ENCODE data around the gene ADAM10.

Gene ADAM10

DNA sequence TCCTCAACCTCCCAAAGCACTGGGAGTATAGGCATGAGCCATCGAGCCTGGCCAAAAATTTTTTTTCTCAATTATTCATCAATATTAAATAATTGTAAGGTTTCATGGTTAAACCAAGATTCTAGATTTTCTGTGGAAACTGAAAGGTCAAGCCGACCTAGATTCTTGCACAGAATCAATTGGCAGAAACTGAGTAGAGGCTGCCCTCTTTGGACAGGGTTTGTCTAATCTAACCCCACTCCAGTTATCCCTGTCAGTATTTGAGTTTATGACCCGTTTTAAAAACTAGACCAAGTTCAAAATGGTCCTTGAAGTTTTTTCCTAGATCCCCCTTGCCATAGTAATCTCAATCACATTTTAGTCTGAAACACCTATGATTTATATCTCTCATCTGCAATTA lies 8.6 kb upstream of the ADAM10 start:
- peak; percentile 39 for DNase-seq (ENCODE audit: low read depth)

DNA sequence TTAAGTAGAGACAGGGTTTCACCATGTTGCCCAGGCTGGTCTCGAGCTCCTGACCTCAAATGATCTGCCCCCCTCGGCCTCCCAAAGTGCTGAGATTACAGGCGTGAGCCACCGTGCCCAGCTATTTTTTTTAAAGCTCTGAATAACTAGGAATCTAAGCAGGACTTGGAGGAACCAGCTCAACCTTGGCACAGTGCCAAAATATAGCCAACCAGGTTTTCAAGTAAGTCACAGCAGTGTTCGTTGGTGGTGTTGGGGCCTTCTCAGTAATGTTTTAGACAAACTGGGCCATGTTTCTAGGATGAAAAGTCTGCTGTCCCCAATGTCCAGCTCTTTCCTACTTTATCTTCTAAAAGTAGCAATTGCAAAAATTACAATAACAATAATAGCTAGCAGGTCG lies 6.4 kb upstream of the ADAM10 start:
- DNase-seq (ENCODE audit: low read depth): no peak

DNA sequence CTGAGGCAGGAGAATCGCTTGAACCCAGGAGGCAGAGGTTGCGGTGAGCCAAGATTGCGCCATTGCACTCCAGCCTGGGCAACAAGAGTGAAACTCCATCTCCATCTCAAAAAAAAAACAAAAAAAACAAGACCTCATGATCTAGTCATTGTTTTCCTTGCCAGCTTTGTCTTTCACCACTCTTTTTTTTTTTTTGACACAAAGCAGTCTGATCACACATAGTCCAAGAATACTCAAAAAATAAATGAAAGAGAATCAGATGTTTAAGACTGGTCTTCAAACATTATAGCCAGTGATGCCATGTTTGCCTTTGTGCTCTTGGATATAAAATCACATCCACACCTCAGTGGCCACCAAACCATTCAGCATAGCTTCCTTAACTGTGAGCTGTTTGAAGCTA lies 5.8 kb upstream of the ADAM10 start:
- no peak for DNase-seq (ENCODE audit: low read depth)

DNA sequence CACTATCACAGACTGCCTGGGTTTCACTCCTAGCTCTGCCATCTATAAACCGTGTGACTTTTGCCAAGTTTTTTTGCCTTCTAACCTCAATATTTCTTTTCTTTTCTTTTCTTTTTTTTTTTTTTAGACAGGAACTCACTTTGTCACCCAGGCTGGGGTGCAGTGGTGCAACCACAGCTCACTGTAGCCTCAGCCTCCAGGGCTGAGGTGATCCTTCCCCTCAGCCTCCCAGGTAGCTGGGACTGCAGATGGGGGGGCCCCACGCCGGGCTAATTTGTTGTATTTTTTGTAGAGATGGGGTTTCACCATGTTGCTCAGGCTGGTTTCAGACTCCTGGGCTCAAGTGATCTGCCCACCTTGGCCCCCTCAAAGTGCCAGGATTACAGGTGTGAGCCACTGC lies 3.2 kb upstream of the ADAM10 start:
- no peak for DNase-seq (ENCODE audit: low read depth)

DNA sequence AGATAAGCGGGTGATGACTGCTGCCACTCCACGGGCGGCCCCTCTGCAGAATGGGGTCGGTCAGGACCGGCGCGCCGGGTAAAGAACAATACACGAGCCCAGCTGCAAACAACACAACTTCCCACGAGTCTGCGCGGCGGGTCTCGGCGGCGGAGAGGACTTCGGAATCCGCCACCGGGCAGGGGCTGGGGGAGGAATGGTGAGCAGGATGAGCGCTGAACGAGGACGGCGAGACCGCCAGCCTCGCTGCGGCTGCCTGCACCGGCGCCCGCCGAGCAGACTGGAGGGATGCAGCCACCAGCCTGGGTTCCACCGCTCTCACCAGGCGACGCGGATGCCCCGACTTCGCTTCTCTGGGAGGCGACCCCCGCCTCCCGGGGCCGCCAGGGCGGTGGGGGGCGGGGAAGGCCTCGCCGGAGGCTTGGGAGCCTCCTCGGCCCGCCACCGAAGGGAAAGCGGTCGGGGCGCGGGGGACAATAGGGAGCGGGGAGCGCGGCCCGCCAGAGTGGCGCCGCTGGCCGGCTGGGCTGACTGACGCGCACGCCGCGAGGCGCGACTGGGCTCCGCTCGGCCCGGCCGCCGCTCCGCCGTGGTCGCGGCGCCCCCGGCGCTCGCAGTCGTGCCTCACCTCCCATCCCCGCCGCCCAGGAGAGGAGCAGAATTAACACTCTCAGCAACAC lies 515 bp downstream of the ADAM10 start:
- peak; percentile 31 for DNase-seq (ENCODE audit: low read depth)

DNA sequence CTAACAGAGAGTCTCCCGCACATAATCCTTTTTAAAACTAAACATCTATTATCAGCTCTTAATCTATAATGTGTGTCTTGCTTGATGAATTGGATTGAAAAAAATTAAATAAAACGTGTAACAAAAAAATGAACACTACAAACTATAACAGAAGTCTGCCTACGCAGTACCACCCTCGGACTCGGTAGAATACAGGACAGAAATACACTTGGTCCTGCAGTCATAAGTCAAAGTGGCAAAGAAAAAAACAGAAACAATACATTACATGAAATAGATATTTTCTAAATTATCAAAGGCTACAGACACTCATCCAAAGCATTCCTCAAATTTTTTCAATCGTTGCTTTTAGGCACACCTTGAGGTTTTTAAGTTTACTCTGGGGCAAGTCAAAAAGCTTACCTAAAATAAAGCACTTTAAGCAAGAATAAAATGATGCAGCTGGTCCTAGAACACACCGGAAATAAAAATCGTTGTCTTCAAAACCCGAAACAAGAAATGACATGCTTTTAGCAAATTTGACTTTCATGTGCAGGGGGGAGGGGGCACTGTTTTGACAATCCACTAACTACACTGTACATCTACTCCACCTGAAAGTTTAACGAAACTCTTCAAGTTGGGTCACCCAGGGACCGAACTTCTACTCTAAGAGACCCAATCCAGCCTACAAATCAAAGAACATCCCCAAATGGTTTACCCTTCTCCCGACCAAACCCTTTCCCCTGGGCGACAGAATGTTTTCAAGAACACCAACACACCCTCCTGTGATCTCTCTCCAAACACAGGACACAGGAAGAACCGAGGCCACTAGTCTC lies 1.3 kb downstream of the ADAM10 start:
- no peak for DNase-seq (ENCODE audit: low read depth)

DNA sequence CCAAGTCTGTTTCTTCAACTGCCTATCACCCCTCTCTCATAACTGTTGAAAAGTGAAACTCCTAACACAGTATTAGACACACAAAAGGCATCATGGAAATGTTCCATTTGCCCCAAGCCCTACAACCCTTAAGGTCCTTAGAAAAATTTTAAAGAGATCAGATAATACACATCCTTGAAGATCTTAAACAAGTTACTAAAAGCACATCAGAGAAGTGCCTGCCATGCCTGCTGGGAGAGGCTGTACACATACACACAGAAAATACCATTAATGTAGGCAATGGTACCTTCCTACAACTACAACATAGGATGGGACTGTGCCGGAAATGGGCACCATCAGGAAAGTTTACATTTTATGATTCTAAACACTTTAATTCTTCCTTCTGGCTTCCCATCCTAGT lies 3.3 kb downstream of the ADAM10 start:
- no peak for DNase-seq (ENCODE audit: low read depth)

DNA sequence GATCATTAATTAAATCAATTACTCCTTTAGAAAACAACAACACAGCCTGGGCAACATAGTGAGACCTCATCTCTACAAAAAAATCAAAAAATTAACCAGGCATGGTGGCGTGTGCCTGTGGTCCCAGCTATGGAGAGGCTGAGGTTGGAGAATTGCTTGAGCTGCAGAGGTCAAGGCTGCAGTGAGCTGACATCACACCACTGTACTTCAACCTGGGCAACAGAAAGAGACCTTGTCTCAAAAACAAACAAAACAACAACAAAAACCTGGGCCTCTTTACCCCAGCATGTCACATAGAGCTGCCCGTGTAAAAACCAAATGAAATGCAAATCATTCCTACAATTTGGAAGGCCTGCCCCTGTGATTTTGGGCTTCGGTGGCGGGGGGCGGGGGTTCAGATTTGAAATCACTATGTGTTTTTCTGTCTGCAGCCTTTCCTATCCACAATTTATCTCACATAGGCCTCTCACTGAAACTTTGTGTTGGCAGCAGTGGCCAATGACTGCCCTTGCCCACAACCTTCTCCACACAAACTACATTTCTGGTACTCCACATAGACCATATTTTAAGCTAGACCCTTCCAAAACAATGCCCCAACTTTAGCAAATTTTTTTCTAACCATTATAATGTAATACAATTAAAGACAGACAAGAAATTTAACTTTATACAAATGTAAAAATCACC lies 6.5 kb downstream of the ADAM10 start:
- DNase-seq (ENCODE audit: low read depth): no peak

DNA sequence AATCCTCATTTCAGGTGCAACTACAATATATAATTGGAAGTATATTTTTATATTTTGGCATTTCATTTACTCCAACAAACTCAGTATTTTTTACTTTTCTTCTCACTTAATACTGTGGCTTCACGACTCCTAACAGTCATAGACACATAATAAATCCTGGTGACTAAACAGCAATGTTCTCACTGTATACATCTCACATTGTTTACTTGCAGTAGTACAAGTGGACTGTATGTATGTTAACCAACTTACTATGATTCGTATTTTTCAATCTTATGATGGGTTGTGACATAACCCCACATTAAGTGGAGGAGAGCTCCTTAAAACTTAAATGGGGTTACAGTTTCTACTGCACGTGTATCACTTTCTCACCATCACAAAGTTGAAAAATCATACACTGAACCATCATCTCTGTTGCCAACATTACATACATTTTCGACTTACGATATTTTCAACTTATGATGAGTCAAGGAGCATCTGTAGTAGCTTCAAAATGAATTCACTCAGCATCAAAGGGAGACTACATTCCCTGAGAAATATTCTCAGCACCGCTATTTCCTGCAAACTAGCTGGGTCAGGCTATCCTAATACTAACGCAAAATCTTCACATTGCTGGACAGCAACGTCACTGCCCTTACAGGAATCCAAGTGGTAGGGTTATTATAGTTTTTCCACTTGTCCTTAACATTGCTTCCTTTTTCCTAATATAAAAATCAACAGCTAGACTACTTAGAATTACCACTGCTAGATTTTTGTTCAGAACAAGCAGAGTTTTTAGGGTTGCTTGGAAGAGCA lies 7.3 kb downstream of the ADAM10 start:
- no peak for DNase-seq (ENCODE audit: low read depth)

DNA sequence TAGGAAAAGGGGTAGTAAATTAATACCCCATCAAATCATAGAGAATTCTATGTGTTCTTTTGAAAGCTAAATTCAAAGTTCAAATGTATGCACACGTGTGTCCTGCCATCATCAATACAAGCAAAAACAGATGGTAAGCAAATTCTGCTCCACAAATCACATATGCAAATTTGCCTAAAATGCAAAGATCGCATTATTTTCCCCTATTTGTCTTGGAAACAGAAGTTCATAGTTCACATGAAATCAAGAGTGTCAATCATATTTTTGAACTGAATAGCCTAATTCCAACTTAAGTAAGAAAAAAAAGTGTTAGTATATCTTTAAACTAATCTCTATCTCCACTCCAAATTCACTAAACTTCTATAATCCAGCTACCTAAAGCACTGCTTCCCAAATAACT lies 8.5 kb downstream of the ADAM10 start:
- no peak for DNase-seq (ENCODE audit: low read depth)

DNA sequence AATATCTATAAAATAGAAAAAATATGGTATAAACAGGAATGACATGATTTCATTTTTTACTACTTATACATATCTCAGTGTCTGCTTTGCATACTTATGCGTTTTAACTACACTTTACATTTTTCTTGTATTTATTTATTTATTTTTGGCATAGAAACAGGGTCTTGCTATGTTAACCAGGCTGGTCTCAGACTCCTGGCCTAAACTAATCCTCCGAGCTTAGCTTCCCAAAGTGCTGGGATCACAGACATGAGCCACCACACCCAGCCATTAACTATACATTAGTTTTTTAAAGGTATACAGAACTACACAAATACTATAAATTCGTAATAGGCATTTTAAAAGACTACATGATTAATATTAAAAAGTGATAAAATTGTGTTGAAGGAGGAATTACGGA lies 9.1 kb downstream of the ADAM10 start:
- DNase-seq (ENCODE audit: low read depth): no peak

DNA sequence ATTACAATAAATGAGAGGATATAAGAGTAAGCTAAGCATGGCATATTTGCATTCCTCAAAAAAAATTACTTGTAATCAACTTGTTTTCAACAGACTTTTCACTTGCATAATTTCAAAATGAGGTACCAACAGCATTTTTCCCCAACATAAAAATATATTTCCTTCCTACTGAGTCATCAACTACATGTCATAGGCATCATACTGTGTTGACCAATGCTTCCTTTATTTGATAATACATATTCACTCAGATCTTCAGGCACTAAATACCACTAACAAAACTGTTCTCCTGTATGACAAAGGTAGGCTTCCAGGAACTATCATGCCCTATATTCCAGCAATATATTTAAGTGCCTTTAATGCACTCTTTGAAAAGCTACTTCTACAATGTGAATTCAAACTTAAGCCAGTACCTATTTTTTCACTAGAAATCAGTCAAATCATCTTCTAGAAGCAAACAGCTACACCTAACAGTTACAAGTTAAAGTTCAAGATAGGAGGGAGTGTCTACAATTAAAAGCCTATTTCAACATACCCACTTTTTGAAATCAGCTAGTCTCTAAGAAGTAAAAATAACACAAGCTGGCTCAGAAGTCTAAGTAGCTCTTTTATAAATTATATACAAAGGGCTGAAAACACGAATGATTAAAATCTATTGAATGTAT lies 11.3 kb downstream of the ADAM10 start:
- peak; percentile 12 for DNase-seq (ENCODE audit: low read depth)

DNA sequence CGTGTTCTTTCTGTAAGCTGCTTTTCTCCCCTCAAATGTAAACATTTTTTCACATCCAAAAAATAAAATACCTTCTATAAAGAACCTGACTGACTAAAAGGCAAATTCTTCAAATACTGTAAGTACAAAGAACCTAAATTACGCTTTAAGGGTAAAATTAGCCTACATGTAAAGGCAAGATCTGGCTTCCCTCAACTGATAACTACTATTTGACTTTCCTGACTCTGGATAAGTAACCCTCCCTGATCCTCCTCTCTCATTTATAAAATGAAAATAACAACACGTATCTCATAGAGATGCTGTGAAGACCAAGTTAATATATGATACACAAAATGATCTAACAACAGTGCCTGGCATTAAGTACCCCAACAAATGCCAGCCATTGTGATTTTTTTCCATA lies 12.2 kb downstream of the ADAM10 start:
- DNase-seq (ENCODE audit: low read depth): no peak

DNA sequence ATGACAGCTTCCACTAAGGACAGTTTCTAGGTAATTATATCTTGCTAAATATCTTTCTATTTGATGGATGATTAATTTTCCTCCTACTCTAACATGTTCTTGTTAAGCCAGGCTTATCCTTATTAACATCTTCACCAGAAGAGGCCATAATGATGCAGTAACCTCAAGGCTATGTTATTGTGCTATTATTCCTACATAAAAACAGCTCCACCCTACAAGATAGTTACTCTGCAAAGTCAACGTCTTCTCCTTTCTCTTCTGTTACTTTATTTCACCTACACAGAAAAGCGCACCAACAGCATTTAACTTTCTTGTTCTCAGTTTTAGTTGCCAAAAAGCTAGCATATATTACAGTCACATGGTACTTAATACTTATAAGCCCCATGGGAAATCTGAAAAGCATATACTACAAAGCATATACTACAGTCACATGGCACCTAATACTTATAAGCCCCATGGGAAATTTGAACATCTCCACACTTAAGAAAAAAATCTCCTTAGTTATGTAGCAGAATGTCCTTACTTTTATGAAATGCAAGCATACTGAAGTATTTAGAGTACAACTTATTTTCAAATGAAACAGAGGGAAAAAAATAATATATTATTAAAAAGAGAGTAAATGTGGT lies 13.4 kb downstream of the ADAM10 start:
- DNase-seq (ENCODE audit: low read depth): no peak

DNA sequence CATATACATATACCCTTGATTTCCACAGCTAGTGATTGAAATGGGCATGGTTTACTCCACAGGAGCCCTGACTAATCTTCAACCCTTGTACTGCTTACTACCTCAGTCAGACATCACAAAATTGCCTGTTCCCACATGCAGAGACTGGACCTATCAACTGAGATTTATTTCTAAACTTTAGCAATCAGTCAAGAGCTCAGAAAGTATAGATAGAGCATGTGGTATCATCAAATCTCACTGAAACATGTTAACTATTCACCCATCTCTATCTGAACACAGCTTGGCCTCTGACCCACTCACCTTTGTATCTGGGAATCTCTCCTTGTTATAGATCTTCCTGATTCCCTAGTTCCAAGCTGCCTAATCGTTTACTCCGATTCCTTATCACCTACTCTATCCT lies 14.6 kb downstream of the ADAM10 start:
- DNase-seq (ENCODE audit: low read depth): no peak

DNA sequence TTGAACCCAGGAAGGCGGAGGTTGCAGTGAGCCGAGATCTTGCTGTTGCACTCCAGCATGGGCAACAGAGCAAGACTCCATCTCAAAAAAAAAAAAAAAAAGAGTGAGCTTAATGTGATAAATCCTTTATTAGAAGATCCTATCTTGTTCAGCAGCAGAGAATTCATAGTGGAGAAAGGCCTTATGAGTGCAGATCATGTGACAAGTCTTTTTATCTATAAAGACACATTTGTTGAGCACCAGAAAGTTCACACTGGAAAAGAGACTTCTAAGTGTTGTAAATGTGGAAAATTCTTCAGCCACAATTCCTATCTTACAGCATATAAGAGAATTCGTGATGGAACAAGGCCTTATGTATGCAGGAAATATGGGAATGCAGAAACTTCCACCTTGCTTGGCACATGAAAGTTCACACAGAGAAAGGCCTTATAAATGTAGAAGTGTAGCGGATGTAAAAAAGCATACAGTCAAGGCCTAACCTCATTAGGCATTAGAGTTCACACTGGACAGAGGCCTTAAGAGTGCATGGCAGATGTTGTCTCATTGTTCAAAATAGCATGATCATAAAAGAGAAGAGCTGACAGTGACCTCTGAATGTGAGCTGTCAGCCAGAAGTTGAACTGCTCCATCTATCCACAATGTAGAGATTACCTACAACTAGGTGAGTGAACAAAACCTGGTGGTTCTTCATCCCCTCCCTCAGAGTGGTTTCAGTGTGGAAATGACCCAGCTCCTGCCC lies 16.7 kb downstream of the ADAM10 start:
- DNase-seq (ENCODE audit: low read depth): no peak

DNA sequence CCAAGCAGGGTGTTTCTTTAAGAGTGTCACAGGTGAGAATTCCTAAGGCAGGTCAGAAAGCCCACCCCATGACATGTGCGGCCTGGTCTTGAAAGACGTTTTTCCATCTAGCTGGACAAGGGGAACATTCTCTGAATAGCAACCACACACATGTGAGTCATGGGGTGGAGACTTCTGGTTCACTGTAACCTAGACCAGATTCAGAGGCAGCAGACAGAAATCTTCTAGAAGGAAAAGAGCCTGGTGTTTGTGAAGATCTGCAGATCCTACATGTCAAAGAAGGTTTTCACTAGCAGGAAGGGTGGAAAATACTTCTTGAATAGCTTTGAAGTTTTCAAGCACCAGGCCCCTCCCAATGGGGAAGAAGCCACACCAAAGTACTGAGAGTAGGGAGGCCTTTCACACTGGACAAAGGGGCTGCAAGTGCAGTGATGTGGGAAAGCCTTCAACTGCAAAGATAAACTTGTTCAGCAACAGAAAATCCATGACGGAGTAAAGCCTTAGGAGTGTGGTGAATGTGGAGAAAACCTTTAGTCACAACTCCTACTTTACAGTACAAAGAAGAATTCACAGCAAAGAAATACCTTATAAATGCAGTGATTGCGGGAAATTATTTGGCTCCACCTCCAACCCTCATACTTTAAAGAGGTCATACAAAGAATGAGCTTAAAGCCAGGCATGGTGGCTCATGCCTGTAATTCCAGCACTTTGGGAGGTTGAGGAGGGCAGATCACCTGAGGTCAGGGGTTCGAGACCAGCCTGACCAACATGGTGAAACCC lies 17.6 kb downstream of the ADAM10 start:
- DNase-seq (ENCODE audit: low read depth): peak; percentile 35

DNA sequence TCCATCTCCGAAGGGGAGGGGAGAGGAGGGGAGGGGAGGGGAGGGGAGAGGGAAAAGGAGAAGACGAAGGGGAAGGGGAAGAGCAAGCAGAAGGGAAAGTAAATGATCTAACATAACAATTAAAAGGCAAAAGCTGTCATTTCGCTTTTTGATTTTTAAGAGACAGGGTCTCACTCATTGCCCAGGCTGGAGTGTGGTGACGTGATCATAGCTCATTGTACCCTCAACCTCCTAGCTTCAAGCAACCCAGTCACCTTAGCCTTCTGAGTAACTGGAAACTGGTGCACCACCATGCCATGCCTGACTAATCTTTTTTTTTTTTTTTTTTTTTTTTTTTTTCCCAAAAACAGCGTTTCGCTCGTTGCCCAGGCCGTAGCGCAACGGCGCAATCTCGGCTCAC lies 22.6 kb downstream of the ADAM10 start:
- DNase-seq (ENCODE audit: low read depth): no peak

DNA sequence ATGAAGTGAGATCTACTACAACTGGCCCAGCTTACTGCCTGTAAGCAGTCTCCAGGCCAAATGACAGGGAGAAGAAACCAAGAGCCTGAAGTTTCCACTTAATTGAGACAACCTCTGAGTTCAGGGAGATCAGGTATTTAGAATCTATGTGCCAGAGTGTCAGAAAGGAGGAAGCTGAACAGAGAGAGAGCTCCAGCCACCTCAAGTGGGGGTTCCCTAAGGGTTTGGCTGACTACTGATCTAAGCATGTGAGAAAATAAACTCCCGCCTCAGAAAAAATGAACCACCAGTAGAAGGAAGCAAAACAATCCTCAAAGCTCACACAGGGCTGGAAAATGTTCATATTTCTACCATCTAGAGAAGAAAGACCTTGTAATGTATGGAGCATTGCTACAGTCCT lies 25.0 kb downstream of the ADAM10 start:
- DNase-seq (ENCODE audit: low read depth): peak; percentile 22

DNA sequence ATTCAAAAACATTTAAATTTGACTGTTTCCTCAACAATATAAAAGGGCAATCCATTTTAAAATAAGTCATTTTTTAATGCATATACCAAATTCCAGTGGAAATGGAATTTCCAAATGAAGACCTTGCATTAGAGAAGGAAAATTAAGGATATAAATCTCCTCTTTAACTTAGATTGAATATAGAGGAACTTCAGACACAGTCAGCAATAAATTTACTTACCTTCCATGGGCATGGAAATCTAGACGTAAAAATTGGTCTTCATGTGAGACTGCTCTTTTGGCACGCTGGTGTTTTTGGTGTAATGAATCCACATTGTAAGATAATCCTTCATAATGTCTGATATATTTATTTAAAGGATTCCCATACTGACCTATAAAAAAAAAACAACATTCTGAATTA lies 32.1 kb downstream of the ADAM10 start:
- no peak for DNase-seq (ENCODE audit: low read depth)

Measured in fibroblast of gingiva (primary cell).